Heart left ventricle (tissue), 13 donors: ENCODE data around the gene HSD17B13.

ENCODE experiments used
- POLR2A ChIP-seq, 2 donors: fragments of 450-650 bp; IDR thresholded peaks; one replicate each; pipeline ENCODE4 v1.6.1; 2017; ENCODE audit warnings: antibody characterized with exemption in 2 of 2, mild to moderate bottlenecking in 2 of 2, moderate library complexity in 2 of 2
- TF ChIP-seq, protein P1 (sequence below), 12 donors: fragments of 200-600 bp; sonication (generic) in 4 of 12; IDR thresholded peaks; one replicate each; pipeline versions ENCODE4 v1.5.0 to v1.8.0; 2018 to 2022; ENCODE audit warnings: antibody characterized with exemption in 12 of 12, mild to moderate bottlenecking in 5 of 12
- donor health status: ischemic (EF 13 %, LVEDD 7.1; RV severe dilation, severe dysfunction).
- donor health status: DM: no; HTN: yes; CAD: no.
- donor health status: DM: no; HTN: no; CAD: no.
- donor health status: ischemic (EF 25% LVEDD 6.9; RV normal size, moderate dysfunction).
- donor health status: ischemic (EF 25% LVEDD 5.7; RV mildly dilated, moderate dysfunction).
- donor health status: ischemic (EF 35%, LVEDD 5.7; RV mildly dilated, moderate dysfunction).
- donor health status: nonischemic (EF 11% LVEDD 7.7; RV severe dilation, severe dysfunction).
- donor health status: DM: yes; HTN: yes; CAD: no.
- donor health status: PGD.
- donor health status: ischemic (EF 29% LVEDD 5.4; RV normal size, mild dysfunction).
- donor health status: nonischemic (EF 23%, LVEDD 6.1; RV moderate dilation, normal function).

- TF ChIP-seq, protein P1, sequence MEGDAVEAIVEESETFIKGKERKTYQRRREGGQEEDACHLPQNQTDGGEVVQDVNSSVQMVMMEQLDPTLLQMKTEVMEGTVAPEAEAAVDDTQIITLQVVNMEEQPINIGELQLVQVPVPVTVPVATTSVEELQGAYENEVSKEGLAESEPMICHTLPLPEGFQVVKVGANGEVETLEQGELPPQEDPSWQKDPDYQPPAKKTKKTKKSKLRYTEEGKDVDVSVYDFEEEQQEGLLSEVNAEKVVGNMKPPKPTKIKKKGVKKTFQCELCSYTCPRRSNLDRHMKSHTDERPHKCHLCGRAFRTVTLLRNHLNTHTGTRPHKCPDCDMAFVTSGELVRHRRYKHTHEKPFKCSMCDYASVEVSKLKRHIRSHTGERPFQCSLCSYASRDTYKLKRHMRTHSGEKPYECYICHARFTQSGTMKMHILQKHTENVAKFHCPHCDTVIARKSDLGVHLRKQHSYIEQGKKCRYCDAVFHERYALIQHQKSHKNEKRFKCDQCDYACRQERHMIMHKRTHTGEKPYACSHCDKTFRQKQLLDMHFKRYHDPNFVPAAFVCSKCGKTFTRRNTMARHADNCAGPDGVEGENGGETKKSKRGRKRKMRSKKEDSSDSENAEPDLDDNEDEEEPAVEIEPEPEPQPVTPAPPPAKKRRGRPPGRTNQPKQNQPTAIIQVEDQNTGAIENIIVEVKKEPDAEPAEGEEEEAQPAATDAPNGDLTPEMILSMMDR (IDR thresholded peaks at IDR 0.05) = no peak
- TF ChIP-seq POLR2A (IDR thresholded peaks at IDR 0.05) = no peak
Measured at GRCh38 chr4:87366521-87367162, 44.0 kb upstream of the HSD17B13 start.
